HEK293T (cell line): ENCODE results near the gene PRKCH.

Experiments
- CTCF ChIA-PET: fragments of 350-600 bp; formaldehyde crosslinking; extraction: SDS; loops from one replicate; lab custom pipeline; 2021; ENCODE audit warnings: antibody characterized with exemption, inconsistent platforms; lab: Yijun Ruan, JAX
- POLR2A ChIA-PET: fragments of 350-600 bp; formaldehyde crosslinking; extraction: SDS; loops from one replicate; lab custom pipeline; 2020; ENCODE audit warnings: antibody characterized with exemption, inconsistent platforms; lab: Yijun Ruan, JAX
- DNase-seq: peaks from one replicate; pipeline ENCODE4 v3.0.0; 2012; ENCODE audit warnings: mixed read lengths; ENCODE audit errors: extremely low spot score
- ARNT ChIP-seq: fragments of 450-650 bp; IDR thresholded peaks from 2 replicates; pipeline ENCODE4 v1.6.1; 2017; ENCODE audit warnings: mild to moderate bottlenecking
- BHLHE40 ChIP-seq: fragments of 450-650 bp; IDR thresholded peaks from 2 replicates; pipeline ENCODE4 v1.6.1; 2016; ENCODE audit warnings: mild to moderate bottlenecking, moderate library complexity, borderline replicate concordance
- CTBP1 ChIP-seq: fragments of 450-650 bp; IDR thresholded peaks from 2 replicates; pipeline ENCODE4 v1.6.1; 2016; ENCODE audit warnings: borderline replicate concordance
- ELF4 ChIP-seq: fragments of 450-650 bp; IDR thresholded peaks from 2 replicates; pipeline ENCODE4 v1.6.1; 2017; ENCODE audit warnings: antibody characterized with exemption
- FOXA1 ChIP-seq: fragments of 450-650 bp; IDR thresholded peaks from 2 replicates; pipeline ENCODE4 v1.6.1; 2016; ENCODE audit warnings: mild to moderate bottlenecking
- FOXK2 ChIP-seq: fragments of 450-650 bp; IDR thresholded peaks from 2 replicates; pipeline ENCODE4 v1.6.1; 2016; ENCODE audit warnings: mild to moderate bottlenecking
- FOXM1 ChIP-seq: fragments of 450-650 bp; IDR thresholded peaks from 2 replicates; pipeline ENCODE4 v1.6.1; 2017; ENCODE audit warnings: mild to moderate bottlenecking, borderline replicate concordance
- HDGF ChIP-seq: fragments of 450-650 bp; IDR thresholded peaks from 2 replicates; pipeline ENCODE4 v1.6.1; 2017; ENCODE audit warnings: antibody characterized with exemption, borderline replicate concordance
- L3MBTL2 ChIP-seq: fragments of 450-650 bp; conservative IDR thresholded peaks from 2 replicates; pipeline ENCODE4 v1.6.1; 2016; ENCODE audit warnings: mild to moderate bottlenecking
- LEF1 ChIP-seq: fragments of 450-650 bp; IDR thresholded peaks from 2 replicates; pipeline ENCODE4 v1.6.1; 2017; ENCODE audit warnings: mild to moderate bottlenecking, borderline replicate concordance
- NFRKB ChIP-seq: fragments of 450-650 bp; IDR thresholded peaks from 2 replicates; pipeline ENCODE4 v1.6.1; 2016; ENCODE audit warnings: mild to moderate bottlenecking, moderate library complexity
- PKNOX1 ChIP-seq: fragments of 450-650 bp; IDR thresholded peaks from 2 replicates; pipeline ENCODE4 v1.6.1; 2016
- SP1 ChIP-seq: fragments of 450-650 bp; IDR thresholded peaks from 2 replicates; pipeline ENCODE4 v1.6.1; 2017
- SUZ12 ChIP-seq: fragments of 450-650 bp; IDR thresholded peaks from 2 replicates; pipeline ENCODE4 v1.6.1; 2016; ENCODE audit warnings: mild to moderate bottlenecking
- TARDBP ChIP-seq: fragments of 450-650 bp; IDR thresholded peaks from 2 replicates; pipeline ENCODE4 v1.6.1; 2016
- ZNF384 ChIP-seq: fragments of 450-650 bp; IDR thresholded peaks from 2 replicates; pipeline ENCODE4 v1.6.1; 2016

PRKCH gene

GRCh38 chr14:61581955-61582615 lies 260.7 kb downstream of the PRKCH start:
- TF ChIP-seq ELF4 (no peak), ZNF384 (no peak)
- DNase-seq: no peak
- POLR2A ChIA-PET: interaction anchor here (1.0 to 1.5 kb wide), 2 partner anchors 12 to 113 kb away, joined by 4 to 6 read pairs; partner anchors contain the start of gene HIF1A
- CTCF ChIA-PET: interaction anchor here (0.5 kb wide), 1 partner anchor 19 kb away, joined by 3 read pairs; no protein-coding TSS in a partner anchor

GRCh38 chr14:61582815-61583214 lies 261.4 kb downstream of the PRKCH start:
- no peak for TF ChIP-seq PKNOX1
- TF ChIP-seq TARDBP: no peak
- TF ChIP-seq ARNT: no peak
- ChIA-PET POLR2A (no interaction called here), CTCF (no interaction called here)

GRCh38 chr14:61584331-61584741 lies 263.0 kb downstream of the PRKCH start:
- ChIA-PET CTCF (no interaction called here), POLR2A (interaction anchor here (1.4 kb wide), 1 partner anchor 19 kb away, joined by 3 read pairs; no protein-coding TSS in a partner anchor)
- TF ChIP-seq ZNF384 (no peak), NFRKB (no peak), BHLHE40 (no peak), PKNOX1 (no peak), TARDBP (no peak), CTBP1 (no peak)
- no peak for DNase-seq

More at GRCh38 chr14:61582815-61583214, 261.4 kb downstream of the PRKCH start:
- DNase-seq: no peak

- POLR2A ChIA-PET: interaction anchor here (1.0 to 1.9 kb wide), 2 partner anchors 24 to 109 kb away, joined by 3 to 6 read pairs; partner anchors contain the start of gene HIF1A
- DNase-seq: peak; percentile 55
Measured at GRCh38 chr14:61585598-61586543, 264.5 kb downstream of the PRKCH start.

GRCh38 chr14:61586544-61587055 lies 265.2 kb downstream of the PRKCH start:
- ChIA-PET CTCF (no interaction called here), POLR2A (interaction anchor here (1.0 to 1.9 kb wide), 2 partner anchors 24 to 108 kb away, joined by 3 to 6 read pairs; partner anchors contain the start of gene HIF1A)
- no peak for DNase-seq
- TF ChIP-seq ZNF384: no peak
- no peak for TF ChIP-seq PKNOX1
- TF ChIP-seq TARDBP: no peak
- TF ChIP-seq L3MBTL2: no peak
- TF ChIP-seq ELF4: no peak
- TF ChIP-seq CTBP1: no peak
- TF ChIP-seq FOXA1: no peak
- no peak for TF ChIP-seq HDGF
- TF ChIP-seq NFRKB: no peak
- no peak for TF ChIP-seq SUZ12
- no peak for TF ChIP-seq FOXK2
- no peak for TF ChIP-seq LEF1
- no peak for TF ChIP-seq SP1
- TF ChIP-seq BHLHE40: no peak
- TF ChIP-seq FOXM1: no peak
- no peak for TF ChIP-seq ARNT

More at GRCh38 chr14:61585598-61586543, 264.5 kb downstream of the PRKCH start:
- CTCF ChIA-PET: interaction anchor here (0.6 to 0.7 kb wide), 2 partner anchors 24 to 27 kb away, joined by 3 to 5 read pairs; no protein-coding TSS in a partner anchor
- no peak for TF ChIP-seq LEF1
- no peak for TF ChIP-seq ARNT
- no peak for TF ChIP-seq CTBP1
- no peak for TF ChIP-seq FOXM1
- TF ChIP-seq FOXA1: no peak
- TF ChIP-seq TARDBP: no peak
- TF ChIP-seq SUZ12: no peak
- no peak for TF ChIP-seq ELF4
- no peak for TF ChIP-seq BHLHE40
- TF ChIP-seq HDGF: no peak
- no peak for TF ChIP-seq NFRKB
- no peak for TF ChIP-seq PKNOX1
- TF ChIP-seq ZNF384: no peak
- no peak for TF ChIP-seq FOXK2
- no peak for TF ChIP-seq L3MBTL2
- TF ChIP-seq SP1: no peak
